ENCODE results near the gene SMIM20. TPM values are rescaled to one million over a fixed set of nuclear protein-coding genes. Genes with fewer than 3 reads are reported as not detected.

Gene SMIM20
- polyA plus RNA-seq, 1 donor from 2014 or later, result 19.1 TPM

DNA sequence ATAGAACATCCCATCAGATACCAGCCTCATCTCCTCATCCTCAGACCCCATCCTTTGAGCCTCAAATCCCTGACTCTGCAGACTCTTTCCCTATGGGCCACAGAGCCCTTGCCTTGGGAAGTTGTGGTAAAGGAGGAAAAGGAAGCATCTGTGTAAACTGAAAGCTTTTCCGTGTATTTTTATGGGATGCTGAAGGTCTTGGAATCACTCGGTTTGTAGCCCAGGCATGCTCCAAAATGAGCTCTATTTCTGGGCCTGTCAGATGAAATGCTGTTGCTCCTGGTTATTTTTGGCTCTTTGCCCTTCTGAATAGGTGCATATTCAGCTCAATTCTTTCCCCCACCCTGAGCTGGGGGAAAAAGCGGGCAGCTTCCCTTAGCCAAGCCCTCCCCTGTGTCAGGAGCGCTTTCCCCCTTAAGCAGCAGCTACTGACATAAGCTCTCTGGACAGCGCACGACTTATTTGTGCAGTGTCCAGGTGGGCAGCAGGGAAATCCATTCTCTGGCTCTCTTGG lies 46.2 kb upstream of the SMIM20 start:
- no peaks in the 10 kb centered on the region for H3K79me2 ChIP-seq (replicated peaks; ENCODE audit: insufficient read depth, low read length)
- H3K9me3 ChIP-seq (ENCODE audit: low read length), result no peaks in the 10 kb centered on the region
- H3K4me2 ChIP-seq (ENCODE audit: low read length), result no peak overlapping the region
- no peak overlapping the region for H3K9ac ChIP-seq (ENCODE audit: low read length)
- H3K27ac ChIP-seq (ENCODE audit: low read length), result no peak overlapping the region
- no peaks in the 10 kb centered on the region for H3F3A ChIP-seq (ENCODE audit: insufficient read depth, low read length, poor library complexity, severe bottlenecking)
- H3K9me2 ChIP-seq (ENCODE audit: insufficient read depth, low read length), result no peaks in the 10 kb centered on the region
- no peak overlapping the region for H3K4me3 ChIP-seq (ENCODE audit: low read length)
- H3K27me3 ChIP-seq (ENCODE audit: insufficient read depth, low read depth, low read length), result peaks cover 17% of the 10 kb centered on the region
- H3K36me3 ChIP-seq (ENCODE audit: insufficient read depth, low read length), result no peaks in the 10 kb centered on the region
- H4K20me1 ChIP-seq (ENCODE audit: insufficient read depth), result no peaks in the 10 kb centered on the region
- no peak overlapping the region for H2AFZ ChIP-seq (ENCODE audit: low read depth, low read length)
- TF ChIP-seq EP300 (conservative IDR thresholded peaks at IDR 0.05; ENCODE audit: poor library complexity, severe bottlenecking) (no peak), POLR2AphosphoS5 (IDR thresholded peaks at IDR 0.05) (no peak), SMC3 (conservative IDR thresholded peaks at IDR 0.05; ENCODE audit: poor library complexity) (no peak)
- TF ChIP-seq, protein P1, sequence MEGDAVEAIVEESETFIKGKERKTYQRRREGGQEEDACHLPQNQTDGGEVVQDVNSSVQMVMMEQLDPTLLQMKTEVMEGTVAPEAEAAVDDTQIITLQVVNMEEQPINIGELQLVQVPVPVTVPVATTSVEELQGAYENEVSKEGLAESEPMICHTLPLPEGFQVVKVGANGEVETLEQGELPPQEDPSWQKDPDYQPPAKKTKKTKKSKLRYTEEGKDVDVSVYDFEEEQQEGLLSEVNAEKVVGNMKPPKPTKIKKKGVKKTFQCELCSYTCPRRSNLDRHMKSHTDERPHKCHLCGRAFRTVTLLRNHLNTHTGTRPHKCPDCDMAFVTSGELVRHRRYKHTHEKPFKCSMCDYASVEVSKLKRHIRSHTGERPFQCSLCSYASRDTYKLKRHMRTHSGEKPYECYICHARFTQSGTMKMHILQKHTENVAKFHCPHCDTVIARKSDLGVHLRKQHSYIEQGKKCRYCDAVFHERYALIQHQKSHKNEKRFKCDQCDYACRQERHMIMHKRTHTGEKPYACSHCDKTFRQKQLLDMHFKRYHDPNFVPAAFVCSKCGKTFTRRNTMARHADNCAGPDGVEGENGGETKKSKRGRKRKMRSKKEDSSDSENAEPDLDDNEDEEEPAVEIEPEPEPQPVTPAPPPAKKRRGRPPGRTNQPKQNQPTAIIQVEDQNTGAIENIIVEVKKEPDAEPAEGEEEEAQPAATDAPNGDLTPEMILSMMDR (IDR thresholded peaks at IDR 0.05; ENCODE audit: poor library complexity, severe bottlenecking), result no peak
- TF ChIP-seq, protein P2, sequence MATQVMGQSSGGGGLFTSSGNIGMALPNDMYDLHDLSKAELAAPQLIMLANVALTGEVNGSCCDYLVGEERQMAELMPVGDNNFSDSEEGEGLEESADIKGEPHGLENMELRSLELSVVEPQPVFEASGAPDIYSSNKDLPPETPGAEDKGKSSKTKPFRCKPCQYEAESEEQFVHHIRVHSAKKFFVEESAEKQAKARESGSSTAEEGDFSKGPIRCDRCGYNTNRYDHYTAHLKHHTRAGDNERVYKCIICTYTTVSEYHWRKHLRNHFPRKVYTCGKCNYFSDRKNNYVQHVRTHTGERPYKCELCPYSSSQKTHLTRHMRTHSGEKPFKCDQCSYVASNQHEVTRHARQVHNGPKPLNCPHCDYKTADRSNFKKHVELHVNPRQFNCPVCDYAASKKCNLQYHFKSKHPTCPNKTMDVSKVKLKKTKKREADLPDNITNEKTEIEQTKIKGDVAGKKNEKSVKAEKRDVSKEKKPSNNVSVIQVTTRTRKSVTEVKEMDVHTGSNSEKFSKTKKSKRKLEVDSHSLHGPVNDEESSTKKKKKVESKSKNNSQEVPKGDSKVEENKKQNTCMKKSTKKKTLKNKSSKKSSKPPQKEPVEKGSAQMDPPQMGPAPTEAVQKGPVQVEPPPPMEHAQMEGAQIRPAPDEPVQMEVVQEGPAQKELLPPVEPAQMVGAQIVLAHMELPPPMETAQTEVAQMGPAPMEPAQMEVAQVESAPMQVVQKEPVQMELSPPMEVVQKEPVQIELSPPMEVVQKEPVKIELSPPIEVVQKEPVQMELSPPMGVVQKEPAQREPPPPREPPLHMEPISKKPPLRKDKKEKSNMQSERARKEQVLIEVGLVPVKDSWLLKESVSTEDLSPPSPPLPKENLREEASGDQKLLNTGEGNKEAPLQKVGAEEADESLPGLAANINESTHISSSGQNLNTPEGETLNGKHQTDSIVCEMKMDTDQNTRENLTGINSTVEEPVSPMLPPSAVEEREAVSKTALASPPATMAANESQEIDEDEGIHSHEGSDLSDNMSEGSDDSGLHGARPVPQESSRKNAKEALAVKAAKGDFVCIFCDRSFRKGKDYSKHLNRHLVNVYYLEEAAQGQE (IDR thresholded peaks at IDR 0.05; ENCODE audit: borderline replicate concordance), result no peak

- H3K27ac ChIP-seq (ENCODE audit: low read length), result no peak overlapping the region
- H3F3A ChIP-seq (ENCODE audit: insufficient read depth, low read length, poor library complexity, severe bottlenecking), result no peaks in the 10 kb centered on the region
- TF ChIP-seq MXI1 (conservative IDR thresholded peaks at IDR 0.05; ENCODE audit: poor library complexity, severe bottlenecking) (no peak), RAD21 (conservative IDR thresholded peaks at IDR 0.05) (no peak)
- TF ChIP-seq, protein P2 (IDR thresholded peaks at IDR 0.05; ENCODE audit: borderline replicate concordance), result no peak
- TF ChIP-seq, protein P1 (IDR thresholded peaks at IDR 0.05; ENCODE audit: poor library complexity, severe bottlenecking), result no peak
- no peak overlapping the region for H3K9ac ChIP-seq (ENCODE audit: low read length)
- H3K4me2 ChIP-seq (ENCODE audit: low read length), result no peak overlapping the region
- H3K9me3 ChIP-seq (ENCODE audit: low read length), result no peaks in the 10 kb centered on the region
- no peaks in the 10 kb centered on the region for H3K9me2 ChIP-seq (ENCODE audit: insufficient read depth, low read length)
- H3K79me2 ChIP-seq (replicated peaks; ENCODE audit: insufficient read depth, low read length), result no peaks in the 10 kb centered on the region
- no peaks in the 10 kb centered on the region for H3K36me3 ChIP-seq (ENCODE audit: insufficient read depth, low read length)
- H2AFZ ChIP-seq (ENCODE audit: low read depth, low read length), result no peak overlapping the region
- H3K4me3 ChIP-seq (ENCODE audit: low read length), result no peak overlapping the region
- H3K27me3 ChIP-seq (ENCODE audit: insufficient read depth, low read depth, low read length), result no peaks in the 10 kb centered on the region
- no peaks in the 10 kb centered on the region for H4K20me1 ChIP-seq (ENCODE audit: insufficient read depth)
Measured at GRCh38 chr4:25870081-25870480, 43.9 kb upstream of the SMIM20 start.
